Stimulated activated CD4-positive, alpha-beta T cell treated with anti-CD3 and anti-CD28 coated beads, Interleukin-4, amount 100 ng/mL, for 24 hours (primary cell): Measurements from ENCODE around the gene HDHD5.

Source experiments
- DNase-seq: peaks from one replicate; pipeline ENCODE4 v3.0.0-alpha.2; 2020

Gene HDHD5

DNA sequence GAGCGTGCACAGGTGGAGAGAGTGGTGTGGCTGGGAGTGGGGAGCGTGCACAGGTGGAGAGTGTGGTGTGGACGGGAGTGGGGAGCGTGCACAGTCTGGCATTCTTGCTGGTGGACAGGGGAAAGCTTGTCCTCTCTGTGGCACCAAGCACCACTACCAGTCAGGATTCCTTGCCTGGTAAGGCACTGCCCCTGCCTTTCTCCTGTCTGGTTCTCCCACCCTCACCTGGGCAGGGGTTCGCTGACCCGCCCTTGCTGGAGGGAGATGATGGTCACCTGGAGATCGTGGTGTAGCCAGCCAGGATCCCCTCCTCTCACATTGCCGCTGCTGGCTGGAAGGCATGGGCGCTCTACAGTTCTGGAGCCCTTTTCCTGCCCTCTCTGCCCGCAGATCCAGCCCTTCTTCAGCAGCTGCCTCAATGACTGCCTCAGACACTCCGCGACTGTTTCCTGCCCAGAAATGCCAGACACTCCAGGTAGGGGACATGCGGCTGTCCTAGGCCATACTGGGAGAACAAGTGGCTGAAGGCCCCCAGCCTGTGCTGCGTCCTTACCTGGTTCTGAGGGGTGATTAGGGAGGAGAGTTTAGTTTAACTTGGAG lies 54.6 kb downstream of the HDHD5 start:
- no peak for DNase-seq

DNA sequence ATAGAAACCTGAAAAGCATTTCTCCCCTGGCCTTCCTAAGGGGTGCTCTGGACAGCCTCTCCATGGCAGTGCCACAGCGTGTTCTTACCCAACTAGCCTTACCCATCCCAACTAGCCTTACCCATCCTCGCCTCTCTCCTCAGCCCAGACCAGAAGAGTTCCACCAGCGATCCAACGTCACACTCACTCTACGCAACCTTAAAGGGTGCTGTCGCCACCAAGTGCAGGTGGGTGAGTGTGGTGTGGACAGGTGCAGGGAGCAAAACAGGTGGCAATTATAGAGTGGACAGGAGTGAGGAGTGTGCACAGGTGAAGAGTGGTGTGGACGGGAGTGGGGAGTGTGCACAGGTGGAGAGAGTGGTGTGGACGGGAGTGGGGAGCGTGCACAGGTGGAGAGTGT lies 55.7 kb downstream of the HDHD5 start:
- DNase-seq = no peak

DNA sequence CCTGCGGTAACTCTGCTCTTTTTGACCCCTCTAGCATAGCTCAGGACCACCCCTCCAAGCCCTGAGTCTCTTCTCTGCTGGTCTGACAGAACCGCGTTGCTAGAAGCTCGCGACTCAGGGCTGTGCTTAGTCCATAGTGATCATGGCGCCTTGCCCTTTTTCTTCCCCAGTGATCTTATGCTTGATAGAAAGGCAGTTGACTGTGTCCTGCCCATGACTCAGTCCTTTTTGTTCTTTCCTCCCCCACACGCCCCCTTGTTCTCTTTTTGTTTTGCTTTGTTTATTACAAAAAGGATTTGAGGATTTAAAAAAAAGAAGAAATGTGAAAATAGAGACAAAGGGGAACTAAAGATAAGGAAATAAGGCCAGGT lies 56.8 kb downstream of the HDHD5 start:
- no peak for DNase-seq

DNA sequence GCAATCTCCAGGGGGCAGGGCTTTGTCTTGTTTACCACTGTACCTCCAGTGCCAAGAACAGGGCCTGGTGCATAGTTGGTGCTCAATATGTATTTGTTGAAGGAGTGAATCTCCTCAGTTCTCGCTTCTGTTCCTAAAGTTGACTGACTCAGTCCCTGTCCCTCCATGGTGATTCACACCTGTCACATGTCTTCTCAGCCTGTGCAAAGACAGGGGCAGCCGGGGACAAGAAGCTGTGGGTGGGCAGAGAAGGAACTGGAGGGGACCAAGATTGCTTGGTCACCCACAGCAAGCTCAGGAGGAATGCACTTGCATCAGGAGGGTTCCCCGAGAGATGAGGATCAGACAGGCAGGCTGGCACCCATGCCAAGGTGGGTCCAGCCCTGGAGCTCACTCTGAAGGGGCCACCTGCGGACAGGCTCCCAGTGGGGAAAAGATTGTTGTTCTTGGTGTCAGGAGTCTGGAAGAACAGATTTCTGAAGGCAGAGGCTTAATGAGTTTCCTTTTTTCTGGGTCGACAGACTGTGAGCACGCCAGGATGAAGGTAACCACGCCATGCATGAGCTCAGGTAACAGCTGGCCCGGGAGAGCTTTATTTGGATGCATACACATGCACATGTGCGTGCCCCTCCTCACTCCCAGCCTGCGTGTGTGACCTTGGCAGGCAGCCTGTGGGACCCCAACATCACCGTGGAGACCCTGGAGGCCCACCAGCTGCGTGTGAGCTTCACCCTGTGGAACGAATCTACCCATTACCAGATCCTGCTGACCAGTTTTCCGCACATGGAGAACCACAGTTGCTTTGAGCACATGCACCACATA lies 57.4 kb downstream of the HDHD5 start:
- no peak for DNase-seq

DNA sequence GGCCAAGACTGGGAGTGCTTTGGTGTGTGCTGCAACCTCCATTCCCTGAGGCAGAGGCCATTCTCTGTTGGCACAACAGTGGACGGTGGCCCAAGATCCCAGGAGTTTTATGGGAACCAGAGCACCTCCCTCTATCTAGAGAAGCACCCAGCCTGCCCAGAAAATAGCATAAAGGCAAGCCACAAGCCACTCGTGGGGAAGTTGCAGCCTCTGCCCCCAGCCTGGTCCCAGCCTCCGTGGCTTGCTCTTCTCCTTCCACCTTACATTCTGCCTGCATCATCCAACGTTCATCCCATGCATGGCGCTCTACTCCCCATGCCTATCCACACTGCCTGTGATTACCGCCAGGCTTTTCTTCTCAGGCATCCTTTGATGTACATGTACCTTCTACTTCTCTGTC lies 58.5 kb downstream of the HDHD5 start:
- no peak for DNase-seq

DNA sequence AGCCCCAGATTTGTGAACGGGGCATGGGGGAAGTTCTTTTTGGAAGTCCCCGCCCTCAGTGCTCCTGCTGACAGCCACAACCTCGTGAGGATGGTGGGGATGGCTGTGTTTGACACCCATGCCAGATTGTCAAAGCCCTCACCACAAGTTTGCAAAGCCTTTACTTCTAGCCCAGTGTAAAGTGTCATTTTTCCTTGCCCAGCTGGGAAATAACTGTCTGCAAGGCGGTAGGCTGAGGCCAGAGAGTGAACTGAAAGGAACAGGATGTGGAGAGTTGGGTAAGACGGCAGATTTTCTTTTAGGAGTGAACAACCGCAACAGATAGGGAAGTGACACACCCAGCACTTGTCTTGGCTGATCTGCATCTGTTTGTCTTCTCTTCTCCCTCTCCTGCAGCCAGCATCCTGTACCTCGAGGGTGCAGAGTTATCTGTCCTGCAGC lies 60.7 kb downstream of the HDHD5 start:
- DNase-seq = no peak

DNA sequence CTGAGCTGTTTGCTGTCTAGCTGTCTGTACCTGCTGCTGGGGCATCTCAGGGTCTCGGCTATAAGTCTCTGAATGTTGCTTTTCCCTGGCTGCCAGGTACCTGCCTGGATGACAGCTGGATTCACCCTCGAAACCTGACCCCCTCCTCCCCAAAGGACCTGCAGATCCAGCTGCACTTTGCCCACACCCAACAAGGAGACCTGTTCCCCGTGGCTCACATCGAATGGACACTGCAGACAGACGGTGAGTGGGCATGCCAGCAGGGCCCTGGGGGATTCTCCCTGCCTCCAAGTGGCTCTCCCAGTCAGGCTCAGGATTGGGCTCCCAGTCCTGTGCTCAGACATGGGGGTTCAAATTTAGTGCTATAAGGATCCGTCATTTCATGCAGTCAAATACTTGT lies 61.4 kb downstream of the HDHD5 start:
- DNase-seq = no peak

DNA sequence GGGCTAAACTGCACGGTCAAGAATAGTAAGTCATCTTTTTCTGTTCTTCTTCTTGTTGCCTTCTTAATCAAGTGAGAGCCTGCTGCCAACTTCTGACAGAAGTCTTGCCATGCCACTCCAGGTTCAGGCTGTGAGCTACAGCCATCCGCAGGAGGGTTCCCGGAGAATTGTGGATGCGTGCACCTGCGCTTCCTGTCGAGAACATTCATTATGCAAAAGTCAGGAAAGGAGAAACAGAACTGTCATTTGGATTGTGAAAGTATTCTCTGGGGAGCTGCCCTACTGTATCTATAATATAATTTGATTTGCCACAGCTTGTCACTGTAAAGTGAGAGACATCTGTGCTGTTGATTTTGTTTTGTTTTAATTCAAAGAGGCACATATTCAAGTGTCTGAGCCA lies 62.0 kb downstream of the HDHD5 start:
- DNase-seq = no peak

DNA sequence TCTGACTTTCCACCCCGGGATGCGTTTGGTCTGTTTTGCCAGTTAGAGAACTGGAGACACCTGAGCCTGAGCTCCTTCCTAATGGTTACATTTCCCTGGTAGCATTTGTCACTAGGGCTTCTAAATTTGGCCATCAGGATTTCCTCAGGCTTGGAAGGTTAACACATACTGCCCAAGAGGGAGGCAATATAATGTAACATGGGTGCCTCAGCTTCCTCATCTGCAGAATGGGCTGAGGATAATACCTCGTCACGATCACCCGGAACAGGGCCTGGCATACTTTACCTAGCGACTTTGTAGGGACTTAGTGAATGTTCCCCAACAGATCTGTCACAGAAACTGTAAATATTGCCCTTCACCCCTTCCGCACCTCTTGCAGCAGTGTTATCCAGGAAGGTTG lies 63.0 kb downstream of the HDHD5 start:
- no peak for DNase-seq

DNA sequence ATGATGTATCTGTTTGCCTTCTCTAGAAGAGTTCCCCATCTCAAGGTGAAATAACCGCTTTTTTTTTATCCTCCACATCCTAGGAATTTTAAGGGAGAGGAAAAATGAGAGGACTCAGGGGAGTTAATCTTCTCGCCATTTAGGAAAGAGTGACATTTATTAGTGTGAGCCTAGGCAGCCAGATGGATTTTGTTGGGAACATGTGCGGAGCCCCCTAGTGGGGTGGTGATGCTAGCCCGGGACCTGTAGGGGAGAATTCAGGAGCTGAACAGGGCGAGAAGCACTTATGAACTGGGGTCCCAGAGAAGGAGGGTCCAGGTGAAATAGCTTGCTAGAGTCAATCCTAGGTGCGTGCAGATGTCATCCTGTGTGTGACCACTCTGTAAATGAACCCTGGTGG lies 63.5 kb downstream of the HDHD5 start:
- DNase-seq = no peak

DNA sequence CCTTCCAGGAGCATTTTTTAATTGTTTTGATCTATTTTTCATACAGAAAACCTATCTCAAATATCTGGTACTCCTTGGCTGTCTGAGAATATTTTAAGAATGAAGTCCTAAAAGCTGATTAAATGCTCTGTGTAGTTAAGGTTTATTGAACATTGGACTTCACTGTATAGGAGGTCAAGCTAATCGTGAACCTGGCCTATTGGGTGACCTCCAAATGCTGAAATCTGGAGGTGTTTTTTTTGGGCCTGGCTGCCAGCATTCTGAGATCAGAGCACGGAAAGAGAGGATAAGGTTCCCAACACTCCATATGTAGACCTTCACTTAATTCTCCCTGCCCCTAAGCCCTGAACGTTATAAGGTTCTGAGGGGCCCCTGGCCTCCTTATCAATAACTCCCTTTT lies 66.0 kb downstream of the HDHD5 start:
- no peak for DNase-seq

DNA sequence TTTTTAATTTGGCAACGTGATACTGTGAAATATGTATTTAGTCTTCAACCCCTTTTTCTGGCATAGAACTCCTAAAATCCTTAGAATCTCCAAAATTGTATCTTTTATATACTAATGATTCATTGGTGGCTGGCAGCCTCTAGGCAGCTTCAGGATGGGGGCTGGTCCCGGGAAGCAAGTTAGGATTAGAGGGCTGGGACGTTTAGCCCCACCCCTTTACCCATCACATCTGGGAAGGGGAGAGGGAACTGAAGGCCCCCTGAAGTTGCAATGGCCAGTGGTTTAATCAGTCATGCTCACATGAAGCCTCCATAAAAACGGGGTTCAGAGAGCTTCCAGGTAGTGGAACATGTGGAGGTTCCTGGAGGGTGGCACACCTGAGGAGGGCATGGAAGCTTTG lies 67.2 kb downstream of the HDHD5 start:
- DNase-seq = no peak

DNA sequence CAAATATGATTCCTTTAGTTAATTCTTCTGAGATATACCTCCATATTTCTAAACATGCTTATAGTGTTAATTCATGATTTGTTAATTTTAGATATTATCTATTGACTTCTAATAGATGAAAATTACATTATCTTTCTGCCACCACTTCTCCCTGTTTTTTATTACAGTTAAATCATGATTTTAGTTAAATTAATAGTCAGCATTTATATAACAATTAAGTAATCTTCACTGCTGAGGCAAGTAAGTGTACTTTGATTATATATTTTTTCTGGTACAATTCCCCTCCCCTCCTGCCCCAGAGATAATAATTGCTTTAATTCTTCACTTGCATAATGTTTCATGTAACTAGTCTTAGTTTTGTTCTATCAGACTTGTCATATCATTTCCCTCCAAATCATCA lies 68.5 kb downstream of the HDHD5 start:
- no peak for DNase-seq
